Stimulated activated CD8-positive, alpha-beta memory T cell treated with anti-CD3 and anti-CD28 coated beads, Interleukin-12 subunit alpha, Interleukin-12 subunit beta, amount 100 ng/mL, for 1 hour (primary cell): ENCODE data around the gene EPB41L1.

Source experiments
- DNase-seq: peaks from one replicate; pipeline ENCODE4 v3.0.0-alpha.2; 2020; ENCODE audit warnings: low read depth

Gene EPB41L1

DNA sequence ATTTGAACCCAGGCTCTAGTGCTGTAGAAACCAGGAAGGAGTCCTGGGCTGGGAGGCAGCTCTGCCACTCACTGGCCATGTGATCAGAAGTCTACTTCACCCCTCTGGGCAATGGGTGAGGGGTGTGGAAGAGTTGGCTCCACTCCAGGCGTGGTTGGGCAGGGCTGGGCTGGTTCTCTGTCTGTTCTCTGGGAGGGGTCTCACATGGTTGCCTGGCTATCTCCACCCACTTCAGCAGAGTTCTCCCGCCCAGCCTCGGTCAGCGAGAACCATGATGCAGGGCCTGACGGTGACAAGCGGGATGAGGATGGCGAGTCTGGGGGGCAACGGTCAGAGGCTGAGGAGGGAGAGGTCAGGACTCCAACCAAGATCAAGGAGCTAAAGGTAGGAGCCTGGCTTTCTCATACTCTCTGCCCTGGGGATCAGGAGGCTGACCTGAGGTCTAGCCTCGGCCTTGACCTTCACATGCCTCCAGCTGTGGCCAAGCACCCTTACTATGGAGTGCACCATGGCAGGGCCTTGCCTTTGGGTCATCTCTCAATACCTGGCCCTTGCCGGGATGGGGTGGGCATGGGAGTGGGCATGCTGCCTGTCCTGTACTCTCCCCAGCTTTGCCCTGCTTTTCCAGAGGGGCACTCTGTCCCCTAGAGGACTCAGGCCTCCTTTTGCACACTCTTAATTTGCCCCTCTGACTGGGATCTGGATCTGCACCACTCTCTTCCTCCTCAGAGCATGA, 39.6 kb downstream of the EPB41L1 start:
- DNase-seq: no peak

DNA sequence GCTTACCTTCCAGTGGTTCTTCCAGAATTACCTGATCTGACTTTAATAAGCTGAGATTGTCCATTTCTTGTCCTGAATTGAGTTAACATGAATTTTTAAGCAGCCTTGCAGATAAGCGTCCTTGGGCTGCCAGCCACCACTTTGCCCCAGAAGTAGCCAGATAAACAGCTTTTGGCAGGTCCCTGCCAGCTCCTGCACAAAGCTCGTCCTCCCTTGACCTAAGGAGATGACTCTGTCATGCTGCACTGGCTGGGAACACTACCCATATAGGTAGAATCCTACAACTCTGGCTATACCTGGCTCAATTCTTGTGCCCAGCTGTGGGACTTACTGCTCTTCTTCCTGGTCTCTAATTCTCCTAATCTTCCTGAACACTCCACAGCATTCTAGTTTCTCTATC, 42.1 kb downstream of the EPB41L1 start:
- no peak for DNase-seq

DNA sequence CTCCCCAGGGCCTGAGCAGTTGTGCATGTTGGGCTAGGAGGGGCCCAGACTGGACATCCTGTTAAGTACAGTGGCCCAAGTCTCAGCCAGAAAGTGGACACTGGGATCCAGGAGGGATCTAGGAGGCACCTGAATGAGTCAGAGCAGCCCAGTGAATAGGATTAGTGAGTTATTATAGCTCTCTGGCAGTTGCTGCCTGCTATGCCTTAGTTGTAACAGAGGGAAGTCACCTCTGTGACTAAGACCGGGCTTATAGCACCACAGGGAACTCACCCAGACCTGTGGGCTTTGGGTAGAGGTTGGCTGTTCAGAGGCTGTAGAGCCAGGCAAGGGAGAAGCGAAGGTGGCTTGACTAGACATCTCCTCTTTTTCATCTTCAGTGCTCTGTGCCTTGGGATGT, 42.7 kb downstream of the EPB41L1 start:
- no peak for DNase-seq

DNA sequence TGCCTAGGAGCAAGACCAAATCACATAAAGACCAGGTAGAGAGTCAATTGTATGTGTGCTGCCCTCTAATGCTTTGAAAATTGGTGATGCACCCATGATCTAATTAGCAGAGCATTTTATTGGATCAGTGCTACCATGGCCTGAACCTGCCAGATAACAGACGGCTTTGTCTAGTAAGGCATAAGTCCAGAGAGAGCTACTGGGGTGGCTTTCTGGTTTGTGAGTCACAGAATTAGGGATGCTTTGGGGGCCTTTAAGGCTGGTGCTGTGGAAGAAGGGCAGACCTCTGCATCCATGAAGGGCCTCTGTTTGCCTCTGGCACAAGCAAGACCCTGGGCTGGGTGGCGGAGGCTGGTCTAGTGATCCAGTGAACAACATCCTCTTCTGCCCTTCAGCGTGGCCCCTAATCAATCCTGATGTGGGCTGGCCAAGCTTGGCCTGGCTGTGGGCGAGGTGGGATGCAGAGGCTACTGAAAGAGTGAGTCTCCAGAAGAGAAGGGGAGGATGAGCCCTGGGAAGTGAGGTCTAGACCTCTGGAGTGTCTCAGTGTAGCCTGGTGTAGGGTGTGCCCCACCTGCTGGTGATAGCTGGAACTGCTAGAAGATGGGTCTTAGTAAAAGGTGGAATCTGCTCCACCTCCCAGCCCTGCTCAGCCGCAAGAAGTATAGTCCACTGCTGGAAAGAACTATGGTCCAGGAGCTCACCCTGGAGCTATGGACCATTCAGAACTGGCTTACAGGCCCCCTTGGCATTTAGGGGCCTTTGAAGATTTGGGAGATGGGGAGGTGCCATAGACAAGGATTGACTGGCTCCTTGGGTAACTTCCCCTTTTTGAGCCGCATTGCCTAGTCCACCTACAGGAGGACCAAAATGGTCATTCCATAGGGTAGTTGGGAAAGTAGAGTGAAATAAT, 45.1 kb downstream of the EPB41L1 start:
- DNase-seq: peak; percentile 59

DNA sequence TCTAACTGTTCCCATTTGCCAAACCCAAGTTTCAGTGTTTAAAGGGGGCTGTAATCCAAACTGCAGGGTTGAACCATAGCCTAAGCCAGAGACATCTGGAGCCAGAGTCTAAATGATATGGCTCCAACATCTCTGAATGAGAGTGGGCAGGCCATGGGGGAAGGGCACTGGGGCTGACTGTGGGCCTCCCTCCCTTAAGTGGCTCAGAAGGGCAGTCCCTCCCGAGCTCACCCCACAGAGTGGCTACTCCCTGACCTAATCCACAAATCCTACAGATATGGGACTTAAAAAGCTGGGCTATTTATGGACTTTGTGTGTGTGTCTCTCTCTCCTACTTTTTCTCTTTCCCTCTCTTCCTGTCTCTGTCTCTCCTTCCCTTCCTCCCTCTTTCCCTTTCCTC, 45.9 kb downstream of the EPB41L1 start:
- DNase-seq: no peak

DNA sequence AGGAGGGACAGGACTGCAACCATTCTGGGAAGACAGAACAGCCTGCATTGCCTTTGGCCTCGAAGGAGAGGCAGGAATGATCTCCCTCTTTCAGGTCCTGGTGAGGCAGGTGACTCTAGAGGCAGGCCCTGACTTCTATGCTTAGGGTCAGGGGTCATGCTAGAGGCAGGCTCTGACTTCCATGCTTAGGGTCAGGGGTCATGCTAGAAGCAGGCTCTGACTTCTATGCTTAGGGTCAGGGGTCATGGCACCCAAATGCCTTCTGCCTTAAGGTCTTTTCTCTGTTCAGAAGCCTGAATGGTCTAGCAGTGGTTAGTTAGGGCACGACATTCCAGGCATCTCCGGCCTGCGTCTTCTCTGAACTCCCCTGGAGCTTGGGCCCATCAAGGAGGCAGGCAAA, 46.7 kb downstream of the EPB41L1 start:
- no peak for DNase-seq

DNA sequence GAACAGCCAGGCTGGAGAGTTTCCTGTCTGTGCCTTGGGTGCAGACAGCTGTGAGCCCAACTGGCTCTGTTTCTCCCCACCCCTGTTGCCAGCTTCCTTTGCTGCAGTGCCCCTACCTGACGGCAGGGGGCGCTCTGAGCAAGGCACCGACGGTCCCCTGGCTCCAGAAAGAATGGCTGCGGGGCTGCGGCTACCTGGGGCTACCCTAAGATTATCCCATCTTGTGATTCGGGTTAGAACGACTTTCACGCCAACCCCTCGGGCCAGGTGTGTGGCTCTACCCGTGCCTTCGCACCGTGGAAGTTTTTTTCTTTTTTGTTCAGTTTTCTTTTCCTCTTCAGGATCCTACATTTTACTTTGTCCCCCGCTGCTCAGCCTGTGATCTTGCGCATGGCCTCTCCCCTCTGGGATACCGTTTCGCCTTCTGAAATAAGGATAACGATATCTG, 48.4 kb downstream of the EPB41L1 start:
- peak; percentile 66 for DNase-seq

DNA sequence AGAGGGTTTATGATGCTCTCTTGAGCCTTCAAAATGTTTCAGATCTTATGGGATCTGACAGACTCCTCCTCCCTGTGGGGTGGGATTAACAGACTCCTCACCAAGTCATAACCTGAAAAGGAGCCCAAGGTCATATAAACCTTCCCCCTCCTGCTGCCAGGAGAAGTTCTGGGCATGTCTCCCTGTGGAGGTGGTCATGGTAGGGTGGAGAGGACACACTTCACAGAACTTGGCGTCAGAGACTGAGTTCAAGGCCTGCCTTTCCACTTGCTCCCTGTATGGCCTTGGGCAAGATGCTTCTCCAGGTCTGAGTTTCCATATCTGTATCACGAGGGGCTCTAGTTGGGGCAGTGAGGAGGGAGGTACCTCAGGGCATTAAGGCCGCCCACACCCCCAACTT, 49.3 kb downstream of the EPB41L1 start:
- DNase-seq: no peak

DNA sequence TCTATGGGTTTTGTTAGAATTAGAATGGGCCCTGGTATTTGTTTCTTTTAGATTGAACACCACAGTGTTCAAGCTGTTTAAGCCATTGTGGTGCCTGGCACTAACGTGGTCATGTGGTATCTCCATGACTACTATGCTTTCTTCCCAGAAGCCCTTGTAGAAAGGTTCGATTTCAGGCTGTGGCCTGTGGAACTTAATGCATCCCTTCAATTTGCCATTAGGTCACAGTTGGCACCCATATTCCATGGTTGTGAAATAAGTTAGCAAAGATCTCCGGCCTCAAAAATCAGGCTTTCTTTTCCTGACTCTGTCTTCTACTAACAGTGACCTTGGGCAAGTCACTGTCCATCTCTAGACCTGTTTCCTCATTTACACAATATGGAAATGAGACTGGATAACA, 50.5 kb downstream of the EPB41L1 start:
- no peak for DNase-seq

DNA sequence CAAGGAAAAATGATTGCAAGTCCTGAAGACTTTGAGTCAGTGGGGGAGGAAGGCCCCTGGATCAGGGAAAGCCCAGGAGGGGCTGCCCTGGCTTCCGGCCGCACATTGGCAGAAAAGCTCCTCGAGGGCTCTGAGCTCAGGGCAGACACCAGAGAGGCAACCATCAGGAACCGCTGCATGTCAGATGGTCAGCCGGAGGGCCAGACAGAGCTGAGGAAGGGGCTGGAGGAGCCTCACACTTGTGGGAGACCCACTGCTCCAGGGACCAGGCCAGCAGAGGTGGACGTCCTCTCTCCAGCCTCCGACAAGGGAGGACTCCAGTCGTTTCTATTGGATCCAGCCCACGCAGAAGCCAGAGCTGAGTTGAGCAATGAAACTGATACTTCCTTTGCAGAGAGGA, 51.5 kb downstream of the EPB41L1 start:
- DNase-seq: no peak

DNA sequence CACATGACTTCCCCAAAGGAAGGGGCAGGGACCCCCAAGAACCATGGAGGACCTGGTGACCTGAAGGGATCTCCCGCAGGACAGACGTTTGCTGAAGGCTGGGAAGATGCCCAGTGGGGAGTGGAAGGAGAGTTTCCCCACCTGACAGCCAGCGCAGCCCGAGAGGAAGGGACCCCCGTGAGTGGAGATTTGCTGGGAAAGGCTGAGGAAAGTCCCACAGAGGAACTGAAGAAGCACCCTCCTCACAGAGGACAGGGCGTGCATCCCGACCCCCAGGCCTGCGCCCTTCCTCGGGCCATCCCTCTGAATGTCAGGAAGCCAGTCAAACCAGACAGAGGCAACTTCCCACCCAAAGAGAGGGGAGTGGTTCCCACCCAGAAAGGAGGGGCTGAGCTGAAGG, 52.1 kb downstream of the EPB41L1 start:
- DNase-seq: no peak

DNA sequence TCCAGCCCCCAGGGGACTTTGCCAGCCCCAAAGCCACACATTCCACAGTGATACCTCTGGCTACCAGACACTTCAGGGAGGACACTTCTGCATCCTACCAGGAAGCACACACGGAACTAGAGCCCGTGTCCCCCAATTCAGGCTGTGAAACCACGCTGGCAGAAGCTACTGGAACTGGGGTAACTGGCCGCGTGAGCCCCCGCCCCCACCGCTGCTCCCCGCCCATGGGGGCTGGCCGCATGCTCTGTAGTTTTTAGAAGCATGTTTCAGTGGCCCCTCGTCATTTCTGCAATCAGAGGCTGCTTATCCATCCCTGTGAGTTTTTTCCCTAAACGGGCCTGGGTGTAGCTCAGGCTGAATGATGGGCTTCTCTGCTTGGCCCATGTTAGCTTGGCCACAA, 53.1 kb downstream of the EPB41L1 start:
- no peak for DNase-seq

DNA sequence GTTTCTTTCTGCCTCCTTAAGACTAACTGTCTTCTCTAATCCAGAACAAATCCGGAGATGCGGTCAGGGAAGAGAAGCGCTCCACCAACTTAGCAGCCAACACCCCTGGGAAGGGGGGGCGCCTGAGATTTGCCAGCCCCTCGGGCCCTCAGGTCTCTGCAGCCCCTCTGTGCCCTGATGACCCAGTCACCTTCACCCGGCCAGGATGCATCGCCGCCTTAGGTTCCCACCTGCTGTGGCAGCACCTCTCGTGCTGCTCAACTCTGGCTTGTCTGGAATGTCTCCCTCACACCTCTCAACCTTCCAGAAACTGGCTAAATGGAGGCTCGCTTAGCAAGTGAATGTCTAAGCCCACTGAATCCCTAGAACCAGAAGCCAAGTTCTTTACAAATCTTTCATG, 53.7 kb downstream of the EPB41L1 start:
- DNase-seq: no peak

DNA sequence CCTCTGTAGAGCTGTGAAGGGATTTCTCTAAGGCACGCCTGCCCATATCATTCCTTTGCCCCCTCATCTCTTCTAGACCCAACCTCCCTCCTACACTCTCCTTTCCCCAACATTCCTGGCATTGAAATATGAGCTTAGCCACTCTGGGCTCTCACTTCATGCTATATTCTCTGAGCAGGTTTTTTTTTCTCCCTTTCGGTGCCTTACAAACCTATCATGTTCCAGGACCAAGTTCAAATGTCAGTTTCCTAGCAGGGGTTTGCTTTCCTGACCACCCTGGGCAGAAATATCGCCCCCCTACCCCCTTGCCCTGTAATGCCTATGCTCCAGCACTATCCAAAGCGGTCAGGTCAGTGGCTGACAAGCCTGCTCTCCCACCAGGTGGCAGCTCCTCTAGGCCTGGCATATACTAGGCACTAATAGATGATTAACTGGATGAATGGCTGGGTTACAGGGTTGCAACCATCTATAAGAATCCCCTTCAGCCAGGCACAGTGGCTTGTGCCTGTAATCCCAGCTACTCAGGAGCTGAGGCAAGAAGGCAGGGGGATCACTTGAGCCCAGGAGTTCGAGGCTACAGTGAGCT, 56.0 kb downstream of the EPB41L1 start:
- DNase-seq: no peak

DNA sequence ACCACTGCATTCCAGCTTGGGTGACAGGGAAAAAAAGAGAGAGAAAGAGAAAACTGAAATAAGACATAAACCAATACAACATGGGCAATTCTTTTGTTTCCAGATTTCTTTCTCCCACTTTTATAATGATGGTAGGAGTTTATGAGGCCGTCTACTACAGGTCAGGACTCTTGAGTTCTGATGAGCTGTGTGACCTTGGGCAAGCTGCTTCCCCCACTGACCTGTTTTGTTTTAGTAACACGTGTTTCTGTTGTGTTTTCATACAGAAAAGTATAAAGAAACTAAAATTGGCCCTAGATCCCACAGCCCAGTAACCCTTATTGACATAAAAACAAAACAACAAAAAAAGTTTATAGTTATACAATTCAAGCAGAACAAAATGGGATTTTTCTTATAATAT, 58.8 kb downstream of the EPB41L1 start:
- DNase-seq: no peak

DNA sequence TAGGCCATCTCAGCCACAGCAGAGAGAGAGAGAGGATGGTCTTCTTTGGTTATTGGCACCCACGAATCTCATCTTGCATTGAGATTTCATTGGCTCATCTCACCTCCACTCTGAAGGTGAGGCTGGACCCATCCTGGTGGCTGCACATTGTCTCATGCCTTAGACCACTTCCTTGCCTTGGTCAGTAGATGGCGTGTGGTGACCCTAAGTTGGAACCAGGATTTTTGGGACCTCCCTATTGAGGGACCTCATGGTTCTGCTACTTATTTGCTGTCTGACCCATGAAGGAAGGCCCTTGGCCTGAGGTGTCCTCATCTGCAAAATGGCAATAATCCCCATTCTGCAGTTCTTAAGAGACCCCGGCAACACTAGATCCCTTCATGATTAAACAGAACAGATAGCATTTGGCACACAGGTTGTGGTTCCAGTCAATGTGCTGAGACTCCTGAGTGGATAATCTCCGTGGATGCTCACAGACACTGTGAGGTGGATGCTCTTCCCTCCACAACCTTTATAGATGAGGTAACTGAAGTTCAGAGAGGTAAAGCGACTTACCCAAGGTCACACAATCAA, 60.2 kb downstream of the EPB41L1 start:
- no peak for DNase-seq

DNA sequence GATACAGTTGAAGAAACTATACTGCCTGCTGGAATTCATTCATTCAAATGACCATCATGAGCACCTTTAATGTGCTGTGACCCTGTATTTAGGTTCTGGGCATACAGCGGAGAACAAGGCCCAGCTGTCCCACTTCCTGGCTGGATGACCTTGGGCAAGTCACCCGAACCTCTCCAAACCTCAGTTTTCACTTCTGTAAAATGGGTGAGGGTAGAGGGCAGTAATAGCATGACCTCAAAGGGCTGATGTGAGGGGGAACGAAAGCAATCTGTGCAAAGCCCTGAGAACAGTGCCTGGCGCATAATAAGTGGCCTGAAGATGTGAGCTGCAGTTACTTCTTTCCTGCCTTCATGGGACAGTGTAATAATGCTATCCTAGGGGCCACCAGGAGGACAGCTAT, 61.2 kb downstream of the EPB41L1 start:
- no peak for DNase-seq

DNA sequence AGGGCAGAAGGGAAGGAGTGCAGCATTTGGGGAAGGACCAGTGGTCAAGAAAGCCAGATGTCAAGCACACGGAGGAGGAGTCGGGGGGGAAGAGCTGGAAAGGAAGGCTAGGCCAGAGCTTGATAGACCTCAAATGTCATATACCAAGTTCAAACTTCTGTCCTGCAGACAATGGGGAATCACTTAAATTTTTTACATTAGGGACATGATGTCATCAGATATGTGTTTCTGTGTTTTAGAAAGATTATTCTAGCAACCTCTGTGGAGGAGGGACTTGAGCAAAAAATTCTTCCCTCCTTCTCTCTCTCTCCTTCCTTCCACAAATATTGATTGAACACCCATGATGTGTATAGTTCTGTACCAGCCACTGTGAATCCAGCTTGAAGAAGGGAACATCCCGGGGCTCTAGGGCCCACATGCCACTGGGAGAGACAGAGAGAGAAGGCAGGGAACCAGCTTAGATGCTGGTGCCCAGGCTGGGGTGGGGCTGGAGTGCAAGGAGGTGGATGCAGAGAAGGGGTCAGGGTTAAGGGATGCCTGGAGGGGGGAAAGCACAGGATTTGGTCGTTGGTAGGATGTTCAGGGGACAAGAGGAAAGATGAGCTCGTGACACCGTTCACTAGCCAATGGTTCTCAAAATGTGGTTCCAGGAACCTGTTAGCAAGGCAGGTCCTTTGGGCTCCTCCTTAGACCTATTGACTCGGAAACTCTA, 61.9 kb downstream of the EPB41L1 start:
- no peak for DNase-seq

DNA sequence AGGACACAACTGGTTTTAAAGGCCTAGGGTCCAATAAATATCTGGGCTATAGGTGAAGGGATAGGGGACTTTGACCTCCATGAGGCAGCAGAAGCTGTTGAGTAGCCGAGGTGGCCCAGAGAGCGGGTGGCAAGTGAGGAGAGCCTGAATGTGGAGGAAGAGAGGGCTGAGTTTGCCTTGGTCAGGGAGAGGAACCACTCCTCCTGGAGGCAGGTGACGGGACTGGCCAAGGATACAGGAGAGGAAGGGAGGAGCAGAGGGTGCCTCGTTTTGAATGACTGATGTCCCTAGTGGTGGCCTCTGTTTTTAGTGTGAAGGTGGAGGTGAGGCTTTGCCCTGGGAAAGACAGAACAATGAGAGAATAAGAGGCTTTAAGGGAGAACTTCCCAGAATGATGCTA, 62.7 kb downstream of the EPB41L1 start:
- no peak for DNase-seq

DNA sequence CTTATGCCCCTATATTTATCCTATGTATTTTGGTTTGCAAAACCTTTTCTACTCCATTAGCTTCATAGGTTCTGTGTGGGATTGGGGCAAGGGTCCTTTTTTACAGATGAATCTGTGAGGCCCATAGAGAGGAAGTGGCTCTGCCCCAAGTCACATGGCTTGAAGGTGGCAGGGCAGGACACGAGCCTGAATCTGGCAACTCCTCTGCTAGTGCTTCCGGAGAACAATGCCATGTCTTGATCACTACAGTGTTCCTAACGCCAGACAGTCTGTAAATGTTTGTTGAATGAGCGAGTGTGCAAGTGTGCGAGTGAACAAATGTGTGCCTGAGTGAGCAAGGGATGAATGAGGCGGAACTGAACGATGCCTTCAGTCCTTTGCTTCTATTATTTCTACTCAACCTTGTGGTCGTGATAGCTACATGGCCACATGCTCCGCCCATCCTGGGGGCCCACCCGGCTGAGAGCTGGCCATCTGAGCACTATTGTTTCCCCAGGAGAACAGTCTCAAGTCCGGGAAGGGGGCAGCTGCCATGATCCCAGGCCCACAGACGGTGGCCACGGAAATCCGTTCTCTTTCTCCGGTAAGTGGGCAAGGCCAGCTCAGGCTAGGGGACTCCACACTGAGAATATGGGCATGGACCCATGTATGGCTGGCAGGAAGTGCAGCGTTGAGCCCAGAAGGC, 64.0 kb downstream of the EPB41L1 start:
- no peak for DNase-seq

DNA sequence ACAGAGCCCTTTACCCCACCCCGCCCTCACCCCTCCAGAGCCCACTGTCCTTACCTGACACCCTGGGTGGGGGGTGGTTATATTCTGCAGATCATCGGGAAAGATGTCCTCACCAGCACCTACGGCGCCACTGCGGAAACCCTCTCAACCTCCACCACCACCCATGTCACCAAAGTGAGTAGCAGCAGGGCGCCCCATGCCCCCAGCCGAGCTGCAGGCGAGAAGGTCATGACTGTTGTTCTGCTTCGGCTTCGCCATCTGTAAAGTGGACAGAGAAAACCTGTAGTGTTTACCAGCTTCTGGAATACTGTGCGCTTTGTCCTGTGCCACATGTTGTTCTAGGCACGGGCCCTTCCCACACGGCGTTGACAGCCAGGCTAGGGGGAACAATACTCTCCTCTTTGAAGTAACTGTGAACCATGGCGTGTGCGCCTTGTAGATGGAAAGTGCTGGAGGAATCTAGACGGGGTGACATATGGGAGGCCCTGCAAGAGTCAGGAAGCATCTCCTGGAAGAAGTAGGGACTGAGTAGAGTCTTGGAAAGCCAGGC, 65.2 kb downstream of the EPB41L1 start:
- no peak for DNase-seq
